Transverse colon (tissue), 4 donors: ENCODE data around the gene TBCB. TPM values are rescaled to one million over a fixed set of nuclear protein-coding genes. Genes with fewer than 3 reads are reported as not detected.
"Not testable (repeated sequence)": the region's sequence is repeated elsewhere in the genome, so short reads cannot be mapped to it uniquely, and the experiment has no call there.

Experiments used
- DNase-seq: peaks from one replicate; pipeline ENCODE4 v3.0.0-alpha.2; 2019
- H3K27ac ChIP-seq, 4 donors: fragments of 200-600 bp; sonication (generic); 2 replicates each; pipeline ENCODE4 v1.5.1; 2016 to 2018; ENCODE audit warnings: inconsistent platforms in 4 of 4
- H3K27me3 ChIP-seq: fragments of 200-600 bp; sonication (generic); 2 replicates; pipeline ENCODE4 v1.5.1; 2017; ENCODE audit warnings: inconsistent platforms
- H3K36me3 ChIP-seq, 4 donors: fragments of 200-600 bp; sonication (generic); 2 replicates each; pipeline ENCODE4 v1.5.1; 2017 to 2019; ENCODE audit warnings: inconsistent platforms in 4 of 4
- H3K4me1 ChIP-seq, 4 donors: fragments of 200-600 bp; sonication (generic); 2 replicates each; pipeline ENCODE4 v1.5.1; 2017 to 2020; ENCODE audit warnings: inconsistent platforms in 4 of 4
- H3K4me3 ChIP-seq, 4 donors: fragments of 200-600 bp; sonication (generic); 1 replicate in 1 of 4; 2 replicates in 3 of 4; pipeline versions ENCODE4 v1.5.1 to v1.6.1; 2017 to 2019; ENCODE audit warnings: inconsistent platforms in 4 of 4
- H3K9me3 ChIP-seq, 2 donors: fragments of 200-600 bp; sonication (generic); 2 replicates each; pipeline ENCODE4 v1.5.1; 2017 to 2019; ENCODE audit warnings: inconsistent platforms in 2 of 2
- EP300 ChIP-seq: sonication (generic); formaldehyde crosslinking; IDR thresholded peaks from one replicate; pipeline ENCODE4 v1.6.1; 2017; ENCODE audit warnings: antibody characterized with exemption, low read depth
- POLR2A ChIP-seq: fragments of 450-650 bp; IDR thresholded peaks from one replicate; pipeline ENCODE4 v1.6.1; 2016; ENCODE audit warnings: antibody characterized with exemption, mild to moderate bottlenecking, moderate library complexity
- POLR2AphosphoS5 ChIP-seq, 3 donors: sonication (generic); formaldehyde crosslinking; IDR thresholded peaks; one replicate each; pipeline ENCODE4 v1.6.1; 2016; ENCODE audit warnings: antibody characterized with exemption in 3 of 3
- WGBS, 2 donors: methylation state at CpG; one replicate each; pipeline ENCODE4 v1.1.5; 2018; ENCODE audit warnings: low coverage in 1 of 2; 5-methylcytosine and 5-hydroxymethylcytosine counted together
- in situ Hi-C, 4 donors: fragments of 200-750 bp; cut with MboI; loops; one replicate each; pipeline versions ENCODE4 v1.15.0 to v1.15.1; 2017; ENCODE audit warnings: low sequenced_read_pairs in 3 of 4, low pct_ligation_motif_present in 1 of 4, low pct_unique_long_range_greater_than_20kb in 1 of 4
- intact Hi-C: fragments of 100-400 bp; cut with DNase I; formaldehyde crosslinking; loops from one replicate; pipeline ENCODE4 v1.15.1; 2023; ENCODE audit warnings: low total_unique reads
- total RNA-seq, 4 donors: library from RNA; depleted of rRNA; stranded (reverse); fragments of >200 nt; gene quantifications; one replicate each; pipeline ENCODE4 v1.1.0, GENCODE V29; 2016
- TF ChIP-seq, protein P1 (sequence below), 5 experiments: fragments of 200-600 bp in 3 of 5; fragments of 450-650 bp in 2 of 5; sonication (generic) in 3 of 5; IDR thresholded peaks; 1 replicate in 2 of 5; 2 replicates in 3 of 5; pipeline ENCODE4 v1.5.1; 2016 to 2017; ENCODE audit warnings: antibody characterized with exemption in 5 of 5, inconsistent platforms in 3 of 5, mild to moderate bottlenecking in 2 of 5, moderate library complexity in 1 of 5

The TBCB gene
- 100 to 1,000 TPM in 2 of 4 donors, 10 to 100 TPM in 2; 82.4 to 175 (median 134) TPM for total RNA-seq

DNA sequence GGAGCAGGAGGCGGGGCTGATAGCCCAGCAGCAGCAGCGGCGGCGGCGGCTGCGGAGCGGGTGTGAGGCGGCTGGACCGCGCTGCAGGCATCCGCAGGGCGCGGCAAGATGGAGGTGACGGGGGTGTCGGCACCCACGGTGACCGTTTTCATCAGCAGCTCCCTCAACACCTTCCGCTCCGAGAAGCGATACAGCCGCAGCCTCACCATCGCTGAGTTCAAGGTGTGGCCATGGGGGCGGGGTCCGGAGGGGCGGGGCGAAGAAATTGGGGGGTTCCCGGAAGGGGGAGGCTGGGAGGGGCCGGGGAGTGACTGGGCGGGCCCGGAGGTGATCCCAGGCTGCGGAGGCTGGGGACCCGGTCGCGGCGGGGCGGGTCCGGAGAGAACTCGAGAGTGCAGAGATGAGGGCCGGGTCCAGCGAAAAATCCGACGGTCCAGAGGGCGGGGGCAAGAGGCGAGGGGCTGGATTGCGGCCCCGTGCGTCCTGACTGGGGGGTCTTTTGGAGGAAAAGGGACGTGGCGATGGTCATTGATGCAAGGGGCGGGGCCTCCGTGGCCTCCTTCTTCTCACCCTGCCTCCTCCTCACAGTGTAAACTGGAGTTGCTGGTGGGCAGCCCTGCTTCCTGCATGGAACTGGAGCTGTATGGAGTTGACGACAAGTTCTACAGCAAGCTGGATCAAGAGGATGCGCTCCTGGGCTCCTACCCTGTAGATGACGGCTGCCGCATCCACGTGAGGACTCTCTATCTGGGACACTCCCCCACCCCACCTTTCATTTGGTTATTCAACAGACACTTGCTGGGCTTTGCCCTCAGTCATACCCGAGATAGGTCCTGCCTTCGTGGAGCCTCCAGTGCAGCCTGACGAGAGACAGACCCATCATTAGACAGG is at the start of gene TBCB:
TBCB (plus strand) TSS at position 16 of the 891 bp plus-strand sequence; CDS start at position 109, 93 bp downstream.
- TF ChIP-seq EP300 (no peak), POLR2A (peak; percentile 46), POLR2AphosphoS5 (IDR thresholded peaks at IDR 0.05) (peak in 2 of 3 donors; percentile 76 to 82)
- TF ChIP-seq, protein P1, sequence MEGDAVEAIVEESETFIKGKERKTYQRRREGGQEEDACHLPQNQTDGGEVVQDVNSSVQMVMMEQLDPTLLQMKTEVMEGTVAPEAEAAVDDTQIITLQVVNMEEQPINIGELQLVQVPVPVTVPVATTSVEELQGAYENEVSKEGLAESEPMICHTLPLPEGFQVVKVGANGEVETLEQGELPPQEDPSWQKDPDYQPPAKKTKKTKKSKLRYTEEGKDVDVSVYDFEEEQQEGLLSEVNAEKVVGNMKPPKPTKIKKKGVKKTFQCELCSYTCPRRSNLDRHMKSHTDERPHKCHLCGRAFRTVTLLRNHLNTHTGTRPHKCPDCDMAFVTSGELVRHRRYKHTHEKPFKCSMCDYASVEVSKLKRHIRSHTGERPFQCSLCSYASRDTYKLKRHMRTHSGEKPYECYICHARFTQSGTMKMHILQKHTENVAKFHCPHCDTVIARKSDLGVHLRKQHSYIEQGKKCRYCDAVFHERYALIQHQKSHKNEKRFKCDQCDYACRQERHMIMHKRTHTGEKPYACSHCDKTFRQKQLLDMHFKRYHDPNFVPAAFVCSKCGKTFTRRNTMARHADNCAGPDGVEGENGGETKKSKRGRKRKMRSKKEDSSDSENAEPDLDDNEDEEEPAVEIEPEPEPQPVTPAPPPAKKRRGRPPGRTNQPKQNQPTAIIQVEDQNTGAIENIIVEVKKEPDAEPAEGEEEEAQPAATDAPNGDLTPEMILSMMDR (IDR thresholded peaks at IDR 0.05) = no peak
- 0 to 7% methylated on average over 2 to 31 of the region's 59 CpGs for WGBS, 2 donors
- Histone ChIP-seq H3K4me1 (peaks cover 11 to 30% (median 22%) of the 10 kb centered on the region in 4 donors), H3K9me3 (no peaks in the 10 kb centered on the region), H3K36me3 (peaks cover 0 to 4% (median 0%) of the 10 kb centered on the region in 4 donors), H3K4me3 (peak within 1 kb of the TSS; percentile 62 to 71 (median 68)), H3K27me3 (no peaks in the 10 kb centered on the region), H3K27ac (peak within 1 kb of the TSS; percentile 87 to 94 (median 93))
- in situ Hi-C loops (no loop called here), intact Hi-C loops (no loop called here)
- peak; percentile 90 for DNase-seq

DNA sequence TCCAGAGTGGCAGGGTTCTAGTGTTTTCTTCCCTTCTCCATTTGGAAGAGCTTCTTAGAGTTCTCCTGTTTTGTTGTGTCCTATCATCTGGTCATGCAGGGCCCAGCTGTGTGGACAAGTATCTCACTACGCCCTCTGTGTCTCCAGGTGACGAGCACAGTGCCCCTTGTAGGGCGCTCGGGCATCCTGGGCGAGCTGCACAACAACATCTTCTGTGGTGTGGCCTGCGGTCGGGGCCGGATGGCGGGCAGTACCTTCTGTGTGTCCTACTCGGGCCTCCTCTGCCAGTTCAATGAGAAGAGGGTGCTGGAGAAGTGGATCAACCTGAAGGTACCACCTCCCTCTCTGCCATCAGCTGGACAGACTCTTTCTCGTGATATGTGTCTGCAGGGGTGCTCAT is 47.6 kb upstream of the TBCB start:
- no peak for DNase-seq
- Histone ChIP-seq H3K27me3 (no peaks in the 10 kb centered on the region), H3K4me3 (no peak overlapping the region), H3K36me3 (no peaks in the 10 kb centered on the region), H3K27ac (no peak overlapping the region), H3K4me1 (peaks cover 0 to 9% (median 0%) of the 10 kb centered on the region in 4 donors), H3K9me3 (no peaks in the 10 kb centered on the region)
- WGBS, 2 donors = 96% methylated on average over 11 of the region's 11 CpGs; no CpG with 5 or more reads in 1 of the 2 donors
- TF ChIP-seq EP300 (no peak), POLR2AphosphoS5 (IDR thresholded peaks at IDR 0.05) (no peak), POLR2A (no peak)
- TF ChIP-seq, protein P1 (IDR thresholded peaks at IDR 0.05) = no peak
- in situ Hi-C loops = no loop called here
- intact Hi-C loops = no loop called here

DNA sequence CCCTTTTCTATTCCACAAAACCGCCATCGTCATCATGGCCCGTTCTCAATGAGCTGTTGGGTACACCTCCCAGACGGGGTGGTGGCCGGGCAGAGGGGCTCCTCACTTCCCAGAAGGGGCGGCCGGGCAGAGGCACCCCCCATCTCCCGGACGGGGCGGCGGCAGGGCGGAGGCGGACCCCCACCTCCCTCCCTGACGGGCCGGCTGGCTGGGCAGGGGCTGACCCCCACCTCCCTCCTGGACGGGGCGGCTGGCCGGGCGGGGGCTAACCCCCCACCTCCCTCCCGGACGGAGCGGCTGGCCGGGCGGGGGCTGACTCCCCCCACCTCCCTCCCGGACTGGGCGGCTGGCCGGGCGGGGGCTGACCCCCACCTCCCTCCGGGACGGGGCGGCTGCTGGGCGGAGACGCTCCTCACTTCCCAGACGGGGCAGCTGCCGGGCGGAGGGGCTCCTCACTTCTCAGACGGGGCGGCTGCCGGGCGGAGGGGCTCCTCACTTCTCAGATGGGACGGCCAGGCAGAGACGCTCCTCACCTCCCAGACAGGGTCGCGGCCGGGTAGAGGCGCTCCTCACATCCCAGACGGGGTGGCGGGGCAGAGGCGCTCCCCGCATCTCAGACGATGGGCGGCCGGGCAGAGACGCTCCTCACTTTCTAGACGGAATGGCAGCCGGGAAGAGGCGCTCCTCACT is 46.3 kb upstream of the TBCB start:
- H3K27me3 ChIP-seq, intact Hi-C loops: not testable (repeated sequence)
- 96% methylated on average over 41 of the region's 57 CpGs; no CpG with 5 or more reads in 1 of the 2 donors for WGBS, 2 donors

GRCh38 chr19:36072081-36072480 is 43.2 kb upstream of the TBCB start:
- no peak for DNase-seq
- 57 to 93% methylated on average over 2 to 8 of the region's 8 CpGs for WGBS, 2 donors
- no peaks in the 10 kb centered on the region for H3K9me3 ChIP-seq
- intact Hi-C loops (no loop called here), in situ Hi-C loops (no loop called here)
- H3K4me1 ChIP-seq = peaks cover 0 to 9% (median 0%) of the 10 kb centered on the region in 4 donors
- no peak overlapping the region for H3K27ac ChIP-seq
- TF ChIP-seq POLR2A (no peak), EP300 (no peak), POLR2AphosphoS5 (IDR thresholded peaks at IDR 0.05) (no peak)
- TF ChIP-seq, protein P1 (IDR thresholded peaks at IDR 0.05) = no peak
- H3K36me3 ChIP-seq = no peaks in the 10 kb centered on the region
- H3K4me3 ChIP-seq = no peak overlapping the region
- H3K27me3 ChIP-seq = no peaks in the 10 kb centered on the region

More for the DNA sequence above, 46.3 kb upstream of the TBCB start:
- in situ Hi-C loops, H3K4me3 ChIP-seq, H3K36me3 ChIP-seq, H3K9me3 ChIP-seq, DNase-seq, H3K27ac ChIP-seq, H3K4me1 ChIP-seq: not testable (repeated sequence)
